K562 (cell line): ENCODE data around the gene ZNF750.

ENCODE experiments used
- ATF2 ChIP-seq: sonication (generic); formaldehyde crosslinking; IDR thresholded peaks from 2 replicates; pipeline ENCODE4 v1.8.1; 2022; ENCODE audit warnings: missing genetic modification reagents
- CC2D1A ChIP-seq: fragments of 450-650 bp; IDR thresholded peaks from 2 replicates; pipeline ENCODE4 v1.6.1; 2017; ENCODE audit warnings: mild to moderate bottlenecking
- POLR2A ChIP-seq: fragments of 450-650 bp; conservative IDR thresholded peaks from 2 replicates; pipeline ENCODE4 v1.6.1; 2016
- RBM22 ChIP-seq: fragments of 200-400 bp; formaldehyde crosslinking; IDR thresholded peaks from 2 replicates; pipeline ENCODE4 v1.6.1; 2018; ENCODE audit warnings: low read length, low read depth; ENCODE audit not compliant: poor library complexity, severe bottlenecking
- RFX1 ChIP-seq: fragments of 450-650 bp; IDR thresholded peaks from 2 replicates; pipeline ENCODE4 v1.6.1; 2016; ENCODE audit warnings: mild to moderate bottlenecking, moderate library complexity
- ZNF76 ChIP-seq: fragments of 250-450 bp; sonication (Bioruptor Pico); IDR thresholded peaks from 2 replicates; pipeline ENCODE4 v1.4.0; 2020; ENCODE audit warnings: mild to moderate bottlenecking, moderate library complexity, borderline replicate concordance
- TF ChIP-seq, protein P1 (sequence below), 3 experiments: IDR thresholded peaks in 2 of 3; conservative IDR thresholded peaks in 1 of 3; 2 replicates each; pipeline ENCODE4 v1.5.1; 2011 to 2012; ENCODE audit warnings: low read length in 3 of 3, mild to moderate bottlenecking in 3 of 3, control low read depth in 2 of 3, improper control_type of control experiment in 1 of 3, inconsistent platforms in 1 of 3, low read depth in 1 of 3, mixed read lengths in 1 of 3, moderate library complexity in 1 of 3; ENCODE audit not compliant: insufficient read depth in 2 of 3
- TF ChIP-seq, protein P2 (sequence below): fragments of 250-450 bp; sonication (Bioruptor Pico); IDR thresholded peaks from 2 replicates; pipeline ENCODE4 v1.8.0; 2022; ENCODE audit warnings: inconsistent platforms, mild to moderate bottlenecking, moderate library complexity, borderline replicate concordance

DNA sequence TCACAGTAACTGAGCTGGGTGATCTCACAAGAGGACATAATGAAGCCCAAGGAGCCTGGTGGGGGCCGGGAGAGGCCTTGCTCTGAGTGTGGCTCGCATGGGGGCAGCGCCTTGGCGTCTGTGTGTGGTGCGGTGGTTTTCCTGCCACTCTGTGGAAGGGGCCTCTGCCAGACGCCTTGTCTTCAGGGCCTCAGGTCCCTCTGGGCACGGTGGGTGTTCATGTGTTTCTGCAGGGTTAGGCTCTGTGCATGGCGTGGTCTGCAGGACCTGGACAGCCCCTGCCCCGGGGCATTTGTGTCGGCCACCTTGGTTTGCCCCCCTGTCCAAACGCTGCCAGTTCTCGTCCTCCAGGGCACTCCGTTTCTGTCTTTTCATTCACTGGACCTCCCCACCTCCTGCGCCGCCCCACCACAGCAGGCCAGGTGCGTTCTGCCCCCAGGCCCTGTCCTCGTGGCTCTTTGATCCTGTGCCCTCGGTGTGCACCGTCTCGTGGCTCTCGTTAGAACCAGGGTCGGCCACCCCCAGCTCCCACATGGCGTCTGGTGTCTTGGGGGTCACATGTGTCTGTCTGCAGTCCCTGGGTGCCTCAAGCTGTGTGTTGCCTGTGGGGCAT, 43.7 kb upstream of the ZNF750 start:
- TF ChIP-seq ZNF76, result no peak
- TF ChIP-seq, protein P1, sequence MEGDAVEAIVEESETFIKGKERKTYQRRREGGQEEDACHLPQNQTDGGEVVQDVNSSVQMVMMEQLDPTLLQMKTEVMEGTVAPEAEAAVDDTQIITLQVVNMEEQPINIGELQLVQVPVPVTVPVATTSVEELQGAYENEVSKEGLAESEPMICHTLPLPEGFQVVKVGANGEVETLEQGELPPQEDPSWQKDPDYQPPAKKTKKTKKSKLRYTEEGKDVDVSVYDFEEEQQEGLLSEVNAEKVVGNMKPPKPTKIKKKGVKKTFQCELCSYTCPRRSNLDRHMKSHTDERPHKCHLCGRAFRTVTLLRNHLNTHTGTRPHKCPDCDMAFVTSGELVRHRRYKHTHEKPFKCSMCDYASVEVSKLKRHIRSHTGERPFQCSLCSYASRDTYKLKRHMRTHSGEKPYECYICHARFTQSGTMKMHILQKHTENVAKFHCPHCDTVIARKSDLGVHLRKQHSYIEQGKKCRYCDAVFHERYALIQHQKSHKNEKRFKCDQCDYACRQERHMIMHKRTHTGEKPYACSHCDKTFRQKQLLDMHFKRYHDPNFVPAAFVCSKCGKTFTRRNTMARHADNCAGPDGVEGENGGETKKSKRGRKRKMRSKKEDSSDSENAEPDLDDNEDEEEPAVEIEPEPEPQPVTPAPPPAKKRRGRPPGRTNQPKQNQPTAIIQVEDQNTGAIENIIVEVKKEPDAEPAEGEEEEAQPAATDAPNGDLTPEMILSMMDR (IDR thresholded peaks at IDR 0.05 in 2 of 3, conservative IDR thresholded peaks at IDR 0.05 in 1 of 3; ENCODE audit: insufficient read depth in 2 of 3, low read depth in 1 of 3, low read length in 3 of 3), result no peak
- TF ChIP-seq CC2D1A, result no peak
- TF ChIP-seq RBM22, result no peak
- TF ChIP-seq ATF2 (CRISPR knock-in tag), result no peak
- TF ChIP-seq POLR2A, result no peak
- TF ChIP-seq, protein P2, sequence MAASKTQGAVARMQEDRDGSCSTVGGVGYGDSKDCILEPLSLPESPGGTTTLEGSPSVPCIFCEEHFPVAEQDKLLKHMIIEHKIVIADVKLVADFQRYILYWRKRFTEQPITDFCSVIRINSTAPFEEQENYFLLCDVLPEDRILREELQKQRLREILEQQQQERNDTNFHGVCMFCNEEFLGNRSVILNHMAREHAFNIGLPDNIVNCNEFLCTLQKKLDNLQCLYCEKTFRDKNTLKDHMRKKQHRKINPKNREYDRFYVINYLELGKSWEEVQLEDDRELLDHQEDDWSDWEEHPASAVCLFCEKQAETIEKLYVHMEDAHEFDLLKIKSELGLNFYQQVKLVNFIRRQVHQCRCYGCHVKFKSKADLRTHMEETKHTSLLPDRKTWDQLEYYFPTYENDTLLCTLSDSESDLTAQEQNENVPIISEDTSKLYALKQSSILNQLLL (CRISPR knock-in tag), result no peak
- TF ChIP-seq RFX1, result no peak
